ENCODE data around the gene RHBDD2. TPM values are rescaled to one million over a fixed set of nuclear protein-coding genes. Genes with fewer than 3 reads are reported as not detected.
"Not testable (repeated sequence)": the region's sequence is repeated elsewhere in the genome, so short reads cannot be mapped to it uniquely, and the experiment has no call there.

The RHBDD2 gene
- total and polyA plus RNA-seq, 3 donors from 2014 or later: 106 to 161 (median 109) TPM

GRCh38 chr7:75887669-75888369 is 9.0 kb downstream of the RHBDD2 start:
- H3K4me1 ChIP-seq: peaks cover 19% of the 10 kb centered on the region
- H3K27ac ChIP-seq: no peak overlapping the region

DNA sequence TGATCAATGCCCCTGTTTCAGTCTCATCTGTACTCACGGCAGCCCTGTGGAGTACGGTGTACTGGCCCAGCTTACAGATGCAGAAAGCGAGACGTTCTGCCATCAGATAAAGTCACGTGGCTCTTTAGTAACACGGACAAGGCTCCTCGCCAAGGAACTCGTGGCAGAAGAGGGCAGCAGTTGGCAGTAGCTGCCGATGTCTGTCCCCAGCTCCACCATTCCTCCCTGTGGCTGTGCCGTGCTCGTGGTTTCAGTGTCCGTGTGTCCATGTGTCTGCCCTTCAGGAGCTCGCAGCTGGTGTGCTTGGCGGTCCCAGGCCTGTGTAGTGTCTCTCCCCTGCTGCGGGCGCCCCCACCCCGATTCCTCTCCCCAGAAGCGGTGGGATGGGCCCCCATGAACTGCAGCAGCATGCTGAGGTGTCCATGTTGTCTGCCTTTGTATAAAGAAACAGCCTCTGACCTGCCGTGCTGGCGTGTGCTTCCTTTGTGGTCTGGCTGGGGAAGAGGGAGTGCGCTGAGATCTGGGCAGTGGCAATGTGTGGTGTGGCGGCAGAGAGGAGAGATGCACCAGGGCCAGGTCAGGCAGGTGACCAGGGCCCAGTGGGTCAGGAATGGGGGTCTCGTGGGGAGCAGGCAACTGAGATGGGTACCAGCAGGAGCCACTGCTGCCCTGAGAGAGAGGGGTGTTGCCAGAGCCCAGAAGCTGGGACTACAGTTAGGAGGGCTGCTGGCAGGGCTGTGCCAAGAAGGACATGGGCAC is 9.8 kb downstream of the RHBDD2 start:
- intact Hi-C loops (cut with DNase I; ENCODE audit: low total_unique reads): no loop called here
- Histone ChIP-seq H3K4me1 (peaks cover 23% of the 10 kb centered on the region), H3K27ac (peak overlapping the region; percentile 11 to 26), H3K36me3 (ENCODE audit: low read depth, missing control alignments) (no peaks in the 10 kb centered on the region), H3K9me3 (no peaks in the 10 kb centered on the region), H3K4me3 (no peak overlapping the region), H3K27me3 (no peaks in the 10 kb centered on the region)
- DNase-seq: no peak
- 72 to 76% methylated on average over 13 to 23 of the region's 23 CpGs for WGBS, 2 donors
- TF ChIP-seq, protein P1, sequence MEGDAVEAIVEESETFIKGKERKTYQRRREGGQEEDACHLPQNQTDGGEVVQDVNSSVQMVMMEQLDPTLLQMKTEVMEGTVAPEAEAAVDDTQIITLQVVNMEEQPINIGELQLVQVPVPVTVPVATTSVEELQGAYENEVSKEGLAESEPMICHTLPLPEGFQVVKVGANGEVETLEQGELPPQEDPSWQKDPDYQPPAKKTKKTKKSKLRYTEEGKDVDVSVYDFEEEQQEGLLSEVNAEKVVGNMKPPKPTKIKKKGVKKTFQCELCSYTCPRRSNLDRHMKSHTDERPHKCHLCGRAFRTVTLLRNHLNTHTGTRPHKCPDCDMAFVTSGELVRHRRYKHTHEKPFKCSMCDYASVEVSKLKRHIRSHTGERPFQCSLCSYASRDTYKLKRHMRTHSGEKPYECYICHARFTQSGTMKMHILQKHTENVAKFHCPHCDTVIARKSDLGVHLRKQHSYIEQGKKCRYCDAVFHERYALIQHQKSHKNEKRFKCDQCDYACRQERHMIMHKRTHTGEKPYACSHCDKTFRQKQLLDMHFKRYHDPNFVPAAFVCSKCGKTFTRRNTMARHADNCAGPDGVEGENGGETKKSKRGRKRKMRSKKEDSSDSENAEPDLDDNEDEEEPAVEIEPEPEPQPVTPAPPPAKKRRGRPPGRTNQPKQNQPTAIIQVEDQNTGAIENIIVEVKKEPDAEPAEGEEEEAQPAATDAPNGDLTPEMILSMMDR (IDR thresholded peaks at IDR 0.05): no peak
- no peak for TF ChIP-seq POLR2A (IDR thresholded peaks at IDR 0.05)

More at GRCh38 chr7:75887669-75888369, 9.0 kb downstream of the RHBDD2 start:
- H3K27me3 ChIP-seq: no peaks in the 10 kb centered on the region
- H3K36me3 ChIP-seq (ENCODE audit: low read depth, missing control alignments): no peaks in the 10 kb centered on the region
- WGBS, 2 donors: 91 to 93% methylated on average over 12 to 13 of the region's 13 CpGs
- no peak for DNase-seq
- H3K9me3 ChIP-seq: no peaks in the 10 kb centered on the region
- intact Hi-C loops (cut with DNase I; ENCODE audit: low total_unique reads): no loop called here
- H3K4me3 ChIP-seq: no peak overlapping the region
- TF ChIP-seq, protein P1 (IDR thresholded peaks at IDR 0.05): no peak
- no peak for TF ChIP-seq POLR2A (IDR thresholded peaks at IDR 0.05)

GRCh38 chr7:75889223-75889825 is 10.5 kb downstream of the RHBDD2 start:
- Histone ChIP-seq H3K4me1 (peaks cover 23% of the 10 kb centered on the region), H3K36me3 (ENCODE audit: low read depth, missing control alignments) (no peaks in the 10 kb centered on the region), H3K27ac (peak overlapping the region in 1 of 2 donors; percentile 45), H3K9me3 (no peaks in the 10 kb centered on the region), H3K27me3 (no peaks in the 10 kb centered on the region), H3K4me3 (no peak overlapping the region)
- intact Hi-C loops (cut with DNase I; ENCODE audit: low total_unique reads): no loop called here
- TF ChIP-seq, protein P1 (IDR thresholded peaks at IDR 0.05): no peak
- no peak for TF ChIP-seq POLR2A (IDR thresholded peaks at IDR 0.05)
- DNase-seq: no peak
- WGBS, 2 donors: 75 to 87% methylated on average over 10 to 11 of the region's 11 CpGs

GRCh38 chr7:75889826-75890225 is 11.0 kb downstream of the RHBDD2 start:
- peak overlapping the region in 1 of 2 donors; percentile 45 for H3K27ac ChIP-seq
- no peak for TF ChIP-seq POLR2A (IDR thresholded peaks at IDR 0.05)
- TF ChIP-seq, protein P1 (IDR thresholded peaks at IDR 0.05): no peak
- WGBS, 2 donors: 50 to 84% methylated on average over 7 to 11 of the region's 11 CpGs
- H3K4me3 ChIP-seq: no peak overlapping the region
- no peaks in the 10 kb centered on the region for H3K36me3 ChIP-seq (ENCODE audit: low read depth, missing control alignments)
- no peak for DNase-seq
- H3K9me3 ChIP-seq: no peaks in the 10 kb centered on the region
- peaks cover 23% of the 10 kb centered on the region for H3K4me1 ChIP-seq
- H3K27me3 ChIP-seq: no peaks in the 10 kb centered on the region
- intact Hi-C loops (cut with DNase I; ENCODE audit: low total_unique reads): no loop called here

GRCh38 chr7:75891237-75891636 is 12.4 kb downstream of the RHBDD2 start:
- H3K9me3 ChIP-seq; H3K4me3 ChIP-seq; intact Hi-C loops (cut with DNase I; ENCODE audit: low total_unique reads); H3K27ac ChIP-seq; H3K36me3 ChIP-seq (ENCODE audit: low read depth, missing control alignments); DNase-seq; H3K27me3 ChIP-seq: not testable (repeated sequence)
- H3K4me1 ChIP-seq: peaks cover 23% of the 10 kb centered on the region
- 82 to 83% methylated on average over 7 of the region's 7 CpGs for WGBS, 2 donors
